Esophagus muscularis mucosa (tissue), 3 donors: ENCODE measurements around the gene UGCG.

ENCODE experiments used
- EP300 ChIP-seq: sonication (generic); formaldehyde crosslinking; IDR thresholded peaks from one replicate; pipeline ENCODE4 v1.6.1; 2017; ENCODE audit warnings: antibody characterized with exemption
- TF ChIP-seq, protein P1 (sequence below), 3 experiments: fragments of 200-600 bp in 2 of 3; fragments of 450-650 bp in 1 of 3; sonication (generic) in 2 of 3; IDR thresholded peaks; one replicate each; pipeline ENCODE4 v1.5.1; 2017 to 2019; ENCODE audit warnings: antibody characterized with exemption in 3 of 3, mild to moderate bottlenecking in 2 of 3, moderate library complexity in 1 of 3

- TF ChIP-seq, protein P1, sequence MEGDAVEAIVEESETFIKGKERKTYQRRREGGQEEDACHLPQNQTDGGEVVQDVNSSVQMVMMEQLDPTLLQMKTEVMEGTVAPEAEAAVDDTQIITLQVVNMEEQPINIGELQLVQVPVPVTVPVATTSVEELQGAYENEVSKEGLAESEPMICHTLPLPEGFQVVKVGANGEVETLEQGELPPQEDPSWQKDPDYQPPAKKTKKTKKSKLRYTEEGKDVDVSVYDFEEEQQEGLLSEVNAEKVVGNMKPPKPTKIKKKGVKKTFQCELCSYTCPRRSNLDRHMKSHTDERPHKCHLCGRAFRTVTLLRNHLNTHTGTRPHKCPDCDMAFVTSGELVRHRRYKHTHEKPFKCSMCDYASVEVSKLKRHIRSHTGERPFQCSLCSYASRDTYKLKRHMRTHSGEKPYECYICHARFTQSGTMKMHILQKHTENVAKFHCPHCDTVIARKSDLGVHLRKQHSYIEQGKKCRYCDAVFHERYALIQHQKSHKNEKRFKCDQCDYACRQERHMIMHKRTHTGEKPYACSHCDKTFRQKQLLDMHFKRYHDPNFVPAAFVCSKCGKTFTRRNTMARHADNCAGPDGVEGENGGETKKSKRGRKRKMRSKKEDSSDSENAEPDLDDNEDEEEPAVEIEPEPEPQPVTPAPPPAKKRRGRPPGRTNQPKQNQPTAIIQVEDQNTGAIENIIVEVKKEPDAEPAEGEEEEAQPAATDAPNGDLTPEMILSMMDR (IDR thresholded peaks at IDR 0.05), result no peak
- TF ChIP-seq EP300, result no peak
Measured at GRCh38 chr9:111874500-111874899, 22.1 kb upstream of the UGCG start.
